Pons (tissue), 1 donor: ENCODE measurements around the gene LINC00632.
A peak's percentile ranks its signal among the peaks of the same experiment; 100 is the strongest.

Experiments used
- DNase-seq: peaks from one replicate; pipeline ENCODE4 v3.0.0-alpha.2; 2016; ENCODE audit warnings: low spot score

The LINC00632 gene

GRCh38 chrX:140765043-140765784 is 55.7 kb downstream of the LINC00632 start:
- DNase-seq, result peak; percentile 18

- DNase-seq, result peak; percentile 70
Observed at GRCh38 chrX:140766024-140766611, 56.6 kb downstream of the LINC00632 start.

- no peak for DNase-seq
Observed at GRCh38 chrX:140767646-140768045, 58.1 kb downstream of the LINC00632 start.

GRCh38 chrX:140775211-140775610 is 65.7 kb downstream of the LINC00632 start:
- no peak for DNase-seq

- DNase-seq, result no peak
Observed at GRCh38 chrX:140776320-140776719, 66.8 kb downstream of the LINC00632 start.

GRCh38 chrX:140794642-140795041 is 85.1 kb downstream of the LINC00632 start:
- DNase-seq, result no peak

- no peak for DNase-seq
Observed at GRCh38 chrX:140799216-140799615, 89.7 kb downstream of the LINC00632 start.

GRCh38 chrX:140804292-140804691 is 94.7 kb downstream of the LINC00632 start:
- no peak for DNase-seq

GRCh38 chrX:140815868-140816267 is 106.3 kb downstream of the LINC00632 start:
- DNase-seq, result no peak

GRCh38 chrX:140817943-140818342 is 108.4 kb downstream of the LINC00632 start:
- peak; percentile 6 for DNase-seq

- no peak for DNase-seq
Observed at GRCh38 chrX:140821280-140821679, 111.7 kb downstream of the LINC00632 start.

- no peak for DNase-seq
Observed at GRCh38 chrX:140822184-140822583, 112.6 kb downstream of the LINC00632 start.

- no peak for DNase-seq
Observed at GRCh38 chrX:140822861-140823260, 113.3 kb downstream of the LINC00632 start.

- no peak for DNase-seq
Observed at GRCh38 chrX:140836874-140837273, 127.3 kb downstream of the LINC00632 start.
